Coronary artery (tissue), 2 donors: ENCODE measurements around the gene SMAD3.

Experiments used
- DNase-seq: peaks from one replicate; pipeline ENCODE4 v3.0.0-alpha.2; 2017; ENCODE audit warnings: low spot score
- H3K27ac ChIP-seq, 2 donors: fragments of 200-600 bp; sonication (generic); one replicate each; pipeline ENCODE4 v1.5.1; 2016 to 2019
- H3K4me3 ChIP-seq: fragments of 200-600 bp; sonication (generic); 2 replicates; pipeline ENCODE4 v1.5.1; 2016; ENCODE audit warnings: mild to moderate bottlenecking, moderate library complexity
- CTCF ChIP-seq: fragments of 200-600 bp; sonication (generic); IDR thresholded peaks from one replicate; pipeline ENCODE4 v1.5.1; 2019; ENCODE audit warnings: antibody characterized with exemption

Gene SMAD3

GRCh38 chr15:67202091-67202490 is 136.7 kb downstream of the SMAD3 start:
- no peak for TF ChIP-seq CTCF
- Histone ChIP-seq H3K27ac (no peak overlapping the region), H3K4me3 (no peak overlapping the region)
- DNase-seq: no peak

GRCh38 chr15:67202991-67203390 is 137.6 kb downstream of the SMAD3 start:
- no peak for TF ChIP-seq CTCF
- no peak overlapping the region for H3K4me3 ChIP-seq
- DNase-seq: no peak
- H3K27ac ChIP-seq: no peak overlapping the region

GRCh38 chr15:67207555-67208207 is 142.3 kb downstream of the SMAD3 start:
- TF ChIP-seq CTCF: no peak
- Histone ChIP-seq H3K27ac (no peak overlapping the region), H3K4me3 (no peak overlapping the region)
- no peak for DNase-seq

GRCh38 chr15:67208396-67208795 is 143.0 kb downstream of the SMAD3 start:
- DNase-seq: no peak
- no peak for TF ChIP-seq CTCF

GRCh38 chr15:67210555-67211168 is 145.3 kb downstream of the SMAD3 start:
- TF ChIP-seq CTCF: no peak
- no peak overlapping the region for H3K27ac ChIP-seq
- DNase-seq: no peak
- H3K4me3 ChIP-seq: no peak overlapping the region

More at GRCh38 chr15:67208396-67208795, 143.0 kb downstream of the SMAD3 start:
- Histone ChIP-seq H3K4me3 (no peak overlapping the region), H3K27ac (no peak overlapping the region)

GRCh38 chr15:67212684-67213367 is 147.4 kb downstream of the SMAD3 start:
- Histone ChIP-seq H3K27ac (no peak overlapping the region), H3K4me3 (no peak overlapping the region)
- DNase-seq: no peak
- TF ChIP-seq CTCF: no peak

- Histone ChIP-seq H3K27ac (no peak overlapping the region), H3K4me3 (no peak overlapping the region)
- TF ChIP-seq CTCF: no peak
- no peak for DNase-seq
Observed at GRCh38 chr15:67215102-67215501, 149.7 kb downstream of the SMAD3 start.
